ENCODE results near the gene FMNL2. TPM values are rescaled to one million over a fixed set of nuclear protein-coding genes. Genes with fewer than 3 reads are reported as not detected.

Gene FMNL2
- total RNA-seq, 2 experiments from 2014 or later = 0.05 to 0.21 TPM

- Mint-ChIP-seq H3K36me3 (ENCODE audit: low read depth) (no peaks in the 10 kb centered on the region), H3K27ac (no peak overlapping the region), H3K27me3 (ENCODE audit: low read depth) (peaks cover 13% of the 10 kb centered on the region), H3K4me3 (no peak overlapping the region), H3K9me3 (ENCODE audit: insufficient read depth) (no peaks in the 10 kb centered on the region), H3K4me1 (ENCODE audit: low read depth) (no peaks in the 10 kb centered on the region)
- ChIA-PET POLR2A (no interaction called here), CTCF (no interaction called here)
- DNase-seq = no peak
- ATAC-seq = no peak
These were observed 8.5 kb downstream of the FMNL2 start for GRCh38 chr2:152343426-152343825.

GRCh38 chr2:152344579-152345195 is 9.7 kb downstream of the FMNL2 start:
- ChIA-PET CTCF (no interaction called here), POLR2A (no interaction called here)
- H3K27me3 Mint-ChIP-seq (ENCODE audit: low read depth) = peaks cover 13% of the 10 kb centered on the region
- no peaks in the 10 kb centered on the region for H3K4me1 Mint-ChIP-seq (ENCODE audit: low read depth)
- no peak overlapping the region for H3K27ac Mint-ChIP-seq
- no peak overlapping the region for H3K4me3 Mint-ChIP-seq
- H3K36me3 Mint-ChIP-seq (ENCODE audit: low read depth) = no peaks in the 10 kb centered on the region
- H3K9me3 Mint-ChIP-seq (ENCODE audit: insufficient read depth) = no peaks in the 10 kb centered on the region
- DNase-seq (no peak), ATAC-seq (no peak)

GRCh38 chr2:152347076-152347475 is 12.1 kb downstream of the FMNL2 start:
- H3K9me3 Mint-ChIP-seq (ENCODE audit: insufficient read depth) = no peaks in the 10 kb centered on the region
- no peak overlapping the region for H3K4me3 Mint-ChIP-seq
- no peak overlapping the region for H3K27ac Mint-ChIP-seq
- no peak for DNase-seq
- POLR2A ChIA-PET = no interaction called here
- ATAC-seq = no peak
- peaks cover 5% of the 10 kb centered on the region for H3K27me3 Mint-ChIP-seq (ENCODE audit: low read depth)
- no peaks in the 10 kb centered on the region for H3K4me1 Mint-ChIP-seq (ENCODE audit: low read depth)
- CTCF ChIA-PET = interaction anchor here (0.7 kb wide), 1 partner anchor 320 kb away, joined by 3 read pairs; no protein-coding TSS in a partner anchor
- no peaks in the 10 kb centered on the region for H3K36me3 Mint-ChIP-seq (ENCODE audit: low read depth)

- no peaks in the 10 kb centered on the region for H3K4me1 Mint-ChIP-seq (ENCODE audit: low read depth)
- ChIA-PET POLR2A (no interaction called here), CTCF (no interaction called here)
- no peaks in the 10 kb centered on the region for H3K36me3 Mint-ChIP-seq (ENCODE audit: low read depth)
- H3K27ac Mint-ChIP-seq = no peak overlapping the region
- peaks cover 5% of the 10 kb centered on the region for H3K27me3 Mint-ChIP-seq (ENCODE audit: low read depth)
- ATAC-seq (no peak), DNase-seq (no peak)
- H3K4me3 Mint-ChIP-seq = no peak overlapping the region
- H3K9me3 Mint-ChIP-seq (ENCODE audit: insufficient read depth) = no peaks in the 10 kb centered on the region
These were observed 13.4 kb downstream of the FMNL2 start for GRCh38 chr2:152348388-152348787.

- Mint-ChIP-seq H3K4me3 (no peak overlapping the region), H3K4me1 (ENCODE audit: low read depth) (no peaks in the 10 kb centered on the region), H3K27ac (no peak overlapping the region), H3K27me3 (ENCODE audit: low read depth) (no peaks in the 10 kb centered on the region), H3K36me3 (ENCODE audit: low read depth) (no peaks in the 10 kb centered on the region), H3K9me3 (ENCODE audit: insufficient read depth) (no peaks in the 10 kb centered on the region)
- POLR2A ChIA-PET = no interaction called here
- CTCF ChIA-PET = no interaction called here
- ATAC-seq = no peak
- DNase-seq = no peak
These were observed 14.4 kb downstream of the FMNL2 start for GRCh38 chr2:152349416-152349815.

- ChIA-PET POLR2A (no interaction called here), CTCF (no interaction called here)
- ATAC-seq (no peak), DNase-seq (no peak)
- no peaks in the 10 kb centered on the region for H3K27me3 Mint-ChIP-seq (ENCODE audit: low read depth)
- no peaks in the 10 kb centered on the region for H3K9me3 Mint-ChIP-seq (ENCODE audit: insufficient read depth)
- H3K4me3 Mint-ChIP-seq = no peak overlapping the region
- no peaks in the 10 kb centered on the region for H3K36me3 Mint-ChIP-seq (ENCODE audit: low read depth)
- H3K27ac Mint-ChIP-seq = no peak overlapping the region
- no peaks in the 10 kb centered on the region for H3K4me1 Mint-ChIP-seq (ENCODE audit: low read depth)
These were observed 15.2 kb downstream of the FMNL2 start for GRCh38 chr2:152350155-152350679.

GRCh38 chr2:152352616-152353015 is 17.6 kb downstream of the FMNL2 start:
- Mint-ChIP-seq H3K4me3 (no peak overlapping the region), H3K27me3 (ENCODE audit: low read depth) (peaks cover 3% of the 10 kb centered on the region), H3K4me1 (ENCODE audit: low read depth) (no peaks in the 10 kb centered on the region), H3K27ac (no peak overlapping the region), H3K9me3 (ENCODE audit: insufficient read depth) (no peaks in the 10 kb centered on the region), H3K36me3 (ENCODE audit: low read depth) (no peaks in the 10 kb centered on the region)
- no peak for DNase-seq
- no peak for ATAC-seq
- ChIA-PET CTCF (no interaction called here), POLR2A (no interaction called here)

- H3K27ac Mint-ChIP-seq = no peak overlapping the region
- DNase-seq (no peak), ATAC-seq (no peak)
- no peaks in the 10 kb centered on the region for H3K36me3 Mint-ChIP-seq (ENCODE audit: low read depth)
- H3K27me3 Mint-ChIP-seq (ENCODE audit: low read depth) = peaks cover 3% of the 10 kb centered on the region
- POLR2A ChIA-PET = no interaction called here
- H3K9me3 Mint-ChIP-seq (ENCODE audit: insufficient read depth) = no peaks in the 10 kb centered on the region
- no peak overlapping the region for H3K4me3 Mint-ChIP-seq
- no peaks in the 10 kb centered on the region for H3K4me1 Mint-ChIP-seq (ENCODE audit: low read depth)
- CTCF ChIA-PET = no interaction called here
These were observed 18.4 kb downstream of the FMNL2 start for GRCh38 chr2:152353364-152353763.

- ChIA-PET POLR2A (no interaction called here), CTCF (no interaction called here)
- Mint-ChIP-seq H3K27ac (no peak overlapping the region), H3K9me3 (ENCODE audit: insufficient read depth) (no peaks in the 10 kb centered on the region), H3K36me3 (ENCODE audit: low read depth) (no peaks in the 10 kb centered on the region), H3K27me3 (ENCODE audit: low read depth) (peaks cover 3% of the 10 kb centered on the region), H3K4me1 (ENCODE audit: low read depth) (no peaks in the 10 kb centered on the region), H3K4me3 (no peak overlapping the region)
- ATAC-seq (no peak), DNase-seq (no peak)
These were observed 19.2 kb downstream of the FMNL2 start for GRCh38 chr2:152354069-152354755.

GRCh38 chr2:152354909-152355308 is 19.9 kb downstream of the FMNL2 start:
- no peaks in the 10 kb centered on the region for H3K4me1 Mint-ChIP-seq (ENCODE audit: low read depth)
- DNase-seq = no peak
- no peak for ATAC-seq
- no peak overlapping the region for H3K4me3 Mint-ChIP-seq
- H3K27me3 Mint-ChIP-seq (ENCODE audit: low read depth) = peaks cover 3% of the 10 kb centered on the region
- POLR2A ChIA-PET = no interaction called here
- H3K9me3 Mint-ChIP-seq (ENCODE audit: insufficient read depth) = no peaks in the 10 kb centered on the region
- no peaks in the 10 kb centered on the region for H3K36me3 Mint-ChIP-seq (ENCODE audit: low read depth)
- no peak overlapping the region for H3K27ac Mint-ChIP-seq
- CTCF ChIA-PET = no interaction called here

- Mint-ChIP-seq H3K27me3 (ENCODE audit: low read depth) (peaks cover 3% of the 10 kb centered on the region), H3K9me3 (ENCODE audit: insufficient read depth) (no peaks in the 10 kb centered on the region), H3K36me3 (ENCODE audit: low read depth) (no peaks in the 10 kb centered on the region), H3K27ac (no peak overlapping the region), H3K4me3 (no peak overlapping the region), H3K4me1 (ENCODE audit: low read depth) (no peaks in the 10 kb centered on the region)
- no peak for DNase-seq
- POLR2A ChIA-PET = no interaction called here
- ATAC-seq = no peak
- CTCF ChIA-PET = no interaction called here
These were observed 20.4 kb downstream of the FMNL2 start for GRCh38 chr2:152355409-152355831.

GRCh38 chr2:152359573-152360363 is 24.8 kb downstream of the FMNL2 start:
- Mint-ChIP-seq H3K36me3 (ENCODE audit: low read depth) (no peaks in the 10 kb centered on the region), H3K4me1 (ENCODE audit: low read depth) (no peaks in the 10 kb centered on the region), H3K9me3 (ENCODE audit: insufficient read depth) (no peaks in the 10 kb centered on the region), H3K27me3 (ENCODE audit: low read depth) (peaks cover 10% of the 10 kb centered on the region), H3K4me3 (no peak overlapping the region), H3K27ac (no peak overlapping the region)
- ChIA-PET POLR2A (no interaction called here), CTCF (interaction anchor here (1.5 kb wide), 1 partner anchor 184 kb away, joined by 3 read pairs; no protein-coding TSS in a partner anchor)
- no peak for ATAC-seq
- no peak for DNase-seq
